Retinal pigment epithelial cell (primary cell): ENCODE results near the gene PLCD1.

Experiments
- DNase-seq: peaks from one replicate; pipeline ENCODE4 v3.0.0-alpha.2; 2010; ENCODE audit warnings: low read depth
- H3K4me3 ChIP-seq: 2 replicates; pipeline ENCODE4 v1.5.1; 2011; ENCODE audit warnings: mild to moderate bottlenecking, low read length, control low read depth, moderate library complexity
- CTCF ChIP-seq: conservative IDR thresholded peaks from 2 replicates; pipeline ENCODE4 v1.5.1; 2011; ENCODE audit warnings: low read depth, low read length, control low read depth, inconsistent platforms

PLCD1 gene

GRCh38 chr3:37996785-37997301 lies 32.6 kb downstream of the PLCD1 start:
- TF ChIP-seq CTCF, result peak; percentile 96
- DNase-seq, result no peak
- no peak overlapping the region for H3K4me3 ChIP-seq

- no peak for TF ChIP-seq CTCF
- DNase-seq, result no peak
- H3K4me3 ChIP-seq, result no peak overlapping the region
Observed at GRCh38 chr3:37995652-37996641, 33.5 kb downstream of the PLCD1 start.

- TF ChIP-seq CTCF, result no peak
- no peak for DNase-seq
- peak overlapping the region; percentile 64 for H3K4me3 ChIP-seq
Observed at GRCh38 chr3:37994639-37994972, 34.8 kb downstream of the PLCD1 start.

GRCh38 chr3:37993820-37994638 lies 35.4 kb downstream of the PLCD1 start:
- DNase-seq, result no peak
- TF ChIP-seq CTCF, result peak; percentile 21
- peak overlapping the region; percentile 64 for H3K4me3 ChIP-seq

- TF ChIP-seq CTCF, result no peak
- H3K4me3 ChIP-seq, result peak overlapping the region; percentile 64
- no peak for DNase-seq
Observed at GRCh38 chr3:37993460-37993819, 36.0 kb downstream of the PLCD1 start.

- DNase-seq, result no peak
- TF ChIP-seq CTCF, result no peak
- no peak overlapping the region for H3K4me3 ChIP-seq
Observed at GRCh38 chr3:37993067-37993455, 36.4 kb downstream of the PLCD1 start.
